DND-41 (cell line): Measurements from ENCODE around the gene ATXN8OS.

ENCODE experiments used
- EZH2 ChIP-seq: IDR thresholded peaks from 3 replicates; pipeline ENCODE4 v1.6.1; 2012; ENCODE audit warnings: borderline replicate concordance, low read depth, mild to moderate bottlenecking, moderate library complexity, low read length, inconsistent platforms; ENCODE audit not compliant: severe bottlenecking
- TF ChIP-seq, protein P1 (sequence below): IDR thresholded peaks from 2 replicates; pipeline ENCODE4 v1.5.1; 2012; ENCODE audit warnings: borderline replicate concordance, low read length, moderate library complexity, mild to moderate bottlenecking; ENCODE audit not compliant: poor library complexity, severe bottlenecking; ENCODE audit errors: extremely low read depth

DNA sequence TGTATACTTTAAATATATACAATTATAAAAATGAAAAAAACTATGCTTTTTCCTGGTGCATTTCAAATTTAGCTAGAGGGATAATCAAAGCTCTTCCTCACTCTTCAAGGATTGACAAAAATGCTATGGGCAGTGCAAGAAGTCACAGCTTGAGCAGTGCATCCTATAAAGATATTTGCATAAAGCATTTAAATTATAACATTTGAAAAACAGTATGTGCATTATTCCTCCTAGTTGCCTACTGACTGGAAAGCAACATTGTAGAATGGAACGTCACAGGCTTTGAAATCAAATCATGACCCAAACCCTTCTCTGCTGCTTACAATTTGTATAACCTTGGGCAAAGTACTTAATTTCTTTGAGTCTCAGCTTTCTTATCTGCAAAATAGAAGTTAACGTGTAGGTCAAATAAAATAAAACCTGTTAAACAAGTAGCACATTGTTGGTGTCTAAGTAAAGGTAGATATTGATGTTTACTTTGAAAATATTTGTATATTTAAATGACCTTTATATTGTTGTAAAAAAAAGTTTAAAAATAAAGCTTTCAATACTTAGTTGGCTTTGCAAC, 9.8 kb downstream of the ATXN8OS start:
- TF ChIP-seq, protein P1, sequence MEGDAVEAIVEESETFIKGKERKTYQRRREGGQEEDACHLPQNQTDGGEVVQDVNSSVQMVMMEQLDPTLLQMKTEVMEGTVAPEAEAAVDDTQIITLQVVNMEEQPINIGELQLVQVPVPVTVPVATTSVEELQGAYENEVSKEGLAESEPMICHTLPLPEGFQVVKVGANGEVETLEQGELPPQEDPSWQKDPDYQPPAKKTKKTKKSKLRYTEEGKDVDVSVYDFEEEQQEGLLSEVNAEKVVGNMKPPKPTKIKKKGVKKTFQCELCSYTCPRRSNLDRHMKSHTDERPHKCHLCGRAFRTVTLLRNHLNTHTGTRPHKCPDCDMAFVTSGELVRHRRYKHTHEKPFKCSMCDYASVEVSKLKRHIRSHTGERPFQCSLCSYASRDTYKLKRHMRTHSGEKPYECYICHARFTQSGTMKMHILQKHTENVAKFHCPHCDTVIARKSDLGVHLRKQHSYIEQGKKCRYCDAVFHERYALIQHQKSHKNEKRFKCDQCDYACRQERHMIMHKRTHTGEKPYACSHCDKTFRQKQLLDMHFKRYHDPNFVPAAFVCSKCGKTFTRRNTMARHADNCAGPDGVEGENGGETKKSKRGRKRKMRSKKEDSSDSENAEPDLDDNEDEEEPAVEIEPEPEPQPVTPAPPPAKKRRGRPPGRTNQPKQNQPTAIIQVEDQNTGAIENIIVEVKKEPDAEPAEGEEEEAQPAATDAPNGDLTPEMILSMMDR, result no peak
- TF ChIP-seq EZH2, result no peak
